GM21526 (cell line): ENCODE data around the gene CLRN2.
"Not testable (repeated sequence)": the region's sequence is repeated elsewhere in the genome, so short reads cannot be mapped to it uniquely, and the experiment has no call there.

Experiments used
- ATAC-seq: cut with Tn5 transposase; IDR thresholded peaks from one replicate; pipeline ENCODE4 v1.9.1; 2021; ENCODE audit warnings: moderate library complexity; ENCODE audit not compliant: unreplicated experiment, low FRiP score

Gene CLRN2

DNA sequence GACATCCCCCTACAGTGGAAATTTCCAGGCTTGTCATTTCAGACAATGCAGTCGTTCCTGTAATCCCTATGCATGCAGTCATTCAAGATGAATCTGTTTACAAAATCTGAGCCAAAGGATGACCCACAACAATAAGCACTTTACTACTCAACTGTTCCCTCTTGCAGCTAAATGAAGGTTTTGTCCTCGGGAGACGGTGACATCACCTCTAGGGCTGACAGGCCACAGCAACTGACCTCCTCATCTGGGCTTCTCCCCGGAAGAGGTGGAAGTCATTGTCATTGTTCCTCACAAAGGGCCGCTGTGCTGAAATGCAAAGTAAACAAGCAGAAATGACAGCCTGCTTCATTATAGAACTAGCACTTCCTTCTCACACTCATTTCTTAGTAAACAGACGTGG, 29.2 kb downstream of the CLRN2 start:
- ATAC-seq, result no peak

DNA sequence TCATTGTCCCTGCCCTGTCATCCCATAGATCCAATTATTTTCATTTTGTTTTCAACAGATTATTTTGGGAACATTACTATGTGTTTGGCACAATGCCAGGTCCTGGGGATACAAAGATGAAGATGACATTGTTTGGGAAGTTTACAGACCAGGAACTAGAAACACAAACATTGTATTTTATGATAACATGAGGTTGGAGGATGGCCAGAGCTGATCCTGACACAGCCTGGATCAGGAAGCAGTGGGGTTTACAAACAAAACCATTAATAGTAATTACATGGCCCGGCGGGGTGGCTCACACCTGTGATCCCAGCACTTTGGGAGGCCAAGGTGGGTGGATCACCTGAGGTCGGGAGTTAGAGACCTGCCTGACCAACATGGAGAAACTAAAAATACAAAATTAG, 29.9 kb downstream of the CLRN2 start:
- no peak for ATAC-seq

DNA sequence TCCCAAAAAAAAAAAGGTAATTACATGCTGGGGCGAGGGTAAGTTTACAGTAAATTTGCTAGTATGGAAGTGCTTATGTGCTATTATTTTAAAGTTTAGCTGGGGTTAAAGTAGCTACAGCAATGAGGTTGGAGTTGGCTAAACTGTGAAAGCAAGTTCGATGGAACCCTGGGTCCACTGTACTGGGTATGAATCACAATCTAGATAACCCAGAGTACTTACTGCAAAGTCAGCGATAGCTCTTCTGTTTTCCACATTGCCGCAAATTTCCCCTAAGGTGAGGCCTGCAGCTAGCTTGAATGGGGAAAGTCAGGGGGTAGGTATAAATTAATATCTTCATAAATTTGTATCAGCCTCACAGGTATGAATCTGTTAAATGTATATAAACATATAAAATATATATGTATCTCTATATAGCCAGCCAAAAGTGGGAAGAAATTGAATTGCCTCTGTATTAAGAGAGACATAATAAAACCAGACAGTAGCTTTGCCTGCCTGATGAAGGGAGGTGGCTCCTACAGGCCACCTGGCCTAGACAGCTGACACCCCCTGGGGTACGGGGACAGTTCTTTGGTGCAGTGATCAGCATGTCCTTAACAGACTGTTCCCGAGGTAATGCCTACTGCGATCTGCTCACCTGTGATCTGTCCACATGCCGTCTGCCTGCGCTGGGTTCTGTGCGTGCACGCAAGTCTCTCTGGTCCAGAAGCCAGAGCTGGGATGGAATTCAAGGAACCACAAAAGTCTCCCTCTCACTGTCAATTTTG, 30.6 kb downstream of the CLRN2 start:
- no peak for ATAC-seq

DNA sequence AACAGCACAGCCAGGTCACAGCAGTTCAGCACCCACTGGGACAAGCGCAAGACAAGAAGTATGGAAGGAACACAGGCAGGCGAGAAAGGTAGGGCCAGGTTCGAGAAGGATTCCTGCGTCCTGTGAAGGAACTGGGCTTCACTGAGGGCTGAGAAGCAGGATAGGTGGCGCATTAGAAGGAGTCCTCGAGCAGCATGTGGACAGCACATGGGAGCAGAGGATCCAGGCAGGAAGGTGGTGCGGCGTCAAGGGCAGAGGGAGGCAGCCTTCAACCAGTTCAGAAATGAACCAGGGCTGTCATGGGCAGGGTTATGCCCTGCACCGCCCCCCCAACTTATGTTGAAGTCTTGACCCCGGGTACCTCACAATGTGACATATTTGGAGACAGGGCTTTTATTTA, 31.3 kb downstream of the CLRN2 start:
- ATAC-seq, result no peak

DNA sequence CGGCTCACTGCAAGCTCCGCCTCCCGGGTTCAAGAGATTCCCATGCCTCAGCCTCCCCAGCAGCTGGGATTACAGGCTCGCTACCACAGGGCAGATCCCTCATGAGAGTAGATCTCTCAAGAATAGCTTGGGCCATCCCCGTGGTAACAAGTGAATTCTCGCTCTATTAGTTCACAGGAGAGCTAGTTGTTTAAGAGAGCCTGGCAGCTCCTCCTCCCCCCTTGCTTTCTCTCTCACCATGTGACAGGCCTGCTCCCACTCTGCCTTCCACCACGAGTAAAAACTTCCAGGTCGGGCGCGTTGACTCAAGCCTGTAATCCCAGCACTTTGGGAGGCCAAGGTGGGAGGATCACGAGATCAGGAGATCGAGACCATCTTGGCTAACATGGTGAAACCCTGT, 31.7 kb downstream of the CLRN2 start:
- ATAC-seq, result no peak

DNA sequence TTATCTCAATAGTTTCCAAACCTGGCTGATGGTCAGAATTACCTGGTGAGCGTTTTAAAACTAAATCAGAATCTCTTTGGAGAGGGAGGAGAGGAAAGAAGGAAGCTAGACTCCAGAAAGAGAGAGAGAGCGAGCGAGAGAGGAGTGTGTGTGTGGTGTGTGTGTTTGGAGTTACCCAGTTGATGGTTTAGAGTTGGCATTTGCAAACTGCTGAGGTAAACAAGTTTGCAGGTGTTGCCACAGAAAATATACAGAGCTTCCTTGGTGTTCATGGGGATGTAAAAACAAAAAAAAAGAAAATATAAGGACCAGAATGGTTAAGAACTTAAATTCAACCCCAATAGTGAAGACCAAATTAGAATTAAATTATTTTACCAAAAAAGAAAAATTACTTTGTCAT, 35.6 kb downstream of the CLRN2 start:
- ATAC-seq, result no peak

DNA sequence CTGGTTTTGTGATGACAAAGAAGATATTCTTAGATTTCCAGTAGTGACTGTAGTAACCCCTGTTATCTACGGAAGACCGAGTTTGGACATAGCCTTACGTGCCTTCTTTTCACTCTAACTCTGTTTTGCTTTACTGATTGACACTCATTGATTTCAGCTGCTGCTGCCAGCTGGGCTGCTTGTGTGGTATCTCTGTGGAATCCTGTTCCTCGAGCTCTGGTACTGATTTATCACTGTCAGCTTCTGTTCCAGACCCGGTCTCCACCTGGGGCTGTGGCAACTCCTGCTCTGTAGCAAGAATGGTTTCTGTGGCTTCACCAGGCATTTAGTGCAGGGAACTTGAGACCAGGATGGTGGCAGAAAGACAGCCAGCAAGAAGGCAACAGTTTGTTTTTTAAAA, 37.5 kb downstream of the CLRN2 start:
- ATAC-seq, result no peak

DNA sequence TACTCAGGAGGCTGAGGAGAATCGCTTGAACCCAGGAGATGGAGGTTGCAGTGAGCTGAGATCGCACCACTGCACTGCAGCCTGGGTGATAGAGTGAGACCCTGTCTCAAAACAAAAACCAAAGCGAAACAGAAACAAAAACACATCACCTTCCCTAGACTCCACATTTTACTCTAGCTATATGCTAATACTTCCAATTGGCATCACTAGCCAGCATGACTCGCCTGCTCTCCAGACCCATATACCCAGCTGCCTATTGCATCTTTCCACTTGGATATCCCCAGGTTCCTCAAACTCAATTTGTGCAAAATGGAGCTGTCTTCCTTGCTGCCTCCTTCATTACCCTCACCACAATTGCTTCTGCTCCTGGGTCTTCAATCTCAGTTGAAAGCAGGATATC, 39.6 kb downstream of the CLRN2 start:
- no peak for ATAC-seq

DNA sequence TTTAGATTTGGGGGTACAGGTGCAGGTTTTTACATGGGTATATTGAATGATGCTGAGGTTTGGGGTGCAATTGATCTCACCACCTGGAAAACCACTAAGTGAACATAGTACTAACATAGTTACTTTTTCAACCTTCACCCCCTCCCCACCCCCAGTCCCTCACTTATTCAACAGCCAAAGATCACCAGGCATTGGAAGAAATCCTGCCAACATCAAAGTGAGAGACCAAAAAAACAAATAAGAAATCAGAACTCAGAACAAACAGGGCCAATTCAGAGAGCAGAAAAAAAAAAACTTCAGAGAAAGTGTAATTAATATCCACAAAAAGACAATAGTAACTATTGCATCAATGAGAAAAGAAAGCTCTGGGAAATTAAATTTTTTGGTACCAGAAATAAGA, 41.5 kb downstream of the CLRN2 start:
- no peak for ATAC-seq

DNA sequence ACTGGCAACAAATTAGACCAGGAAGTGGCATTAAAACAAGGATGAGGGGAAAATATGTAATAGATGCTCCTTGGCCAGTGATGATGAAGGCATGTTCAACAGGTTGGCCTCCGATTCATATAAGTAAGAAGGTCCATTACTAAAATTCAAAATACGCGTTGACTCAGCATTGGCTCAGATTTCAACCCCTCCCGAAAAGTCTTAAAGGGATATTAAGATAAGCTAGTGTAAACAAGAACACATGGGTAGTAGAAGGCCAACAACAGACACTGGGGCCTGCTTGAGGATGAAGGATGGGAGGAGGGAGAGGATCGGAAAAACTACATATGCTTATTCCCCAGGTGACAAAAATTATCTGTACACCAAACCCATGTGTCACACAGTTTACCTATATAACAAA, 42.9 kb downstream of the CLRN2 start:
- no peak for ATAC-seq

DNA sequence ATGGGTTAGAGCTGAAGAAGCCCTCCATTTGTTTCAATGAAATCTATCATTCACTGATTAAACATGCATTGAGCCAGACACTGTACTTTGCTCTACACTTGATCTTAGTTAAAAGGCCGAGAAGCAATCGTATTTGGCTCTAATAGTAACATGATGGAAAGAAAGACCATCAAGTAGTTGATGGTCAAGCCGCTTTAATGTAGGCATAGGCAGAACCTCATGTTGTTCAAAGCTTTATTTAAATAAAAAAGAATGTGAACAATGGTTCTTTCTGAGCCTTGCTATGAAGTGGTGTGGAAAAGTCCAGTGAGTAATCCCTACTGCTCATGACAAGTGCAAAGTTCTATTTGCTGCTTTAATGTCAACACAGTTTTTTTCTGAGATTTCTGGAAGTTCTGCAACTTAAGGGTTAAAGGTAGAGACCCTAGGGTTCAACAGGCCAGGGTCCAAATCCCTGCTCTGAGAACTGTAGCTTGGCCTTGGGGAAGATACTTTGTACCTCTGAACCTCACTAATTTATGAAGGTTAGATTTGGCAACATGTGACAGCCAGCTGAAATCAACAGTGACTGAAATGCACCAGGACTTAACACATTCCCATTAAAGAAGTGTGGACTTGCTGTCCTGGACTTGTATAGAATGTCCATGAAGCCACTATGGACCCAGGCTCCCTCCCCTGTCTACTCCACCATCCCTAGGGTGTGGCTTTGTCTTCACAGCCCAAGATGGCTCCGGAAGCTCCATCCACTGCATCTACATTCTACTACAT, 44.2 kb downstream of the CLRN2 start:
- ATAC-seq, result no peak

DNA sequence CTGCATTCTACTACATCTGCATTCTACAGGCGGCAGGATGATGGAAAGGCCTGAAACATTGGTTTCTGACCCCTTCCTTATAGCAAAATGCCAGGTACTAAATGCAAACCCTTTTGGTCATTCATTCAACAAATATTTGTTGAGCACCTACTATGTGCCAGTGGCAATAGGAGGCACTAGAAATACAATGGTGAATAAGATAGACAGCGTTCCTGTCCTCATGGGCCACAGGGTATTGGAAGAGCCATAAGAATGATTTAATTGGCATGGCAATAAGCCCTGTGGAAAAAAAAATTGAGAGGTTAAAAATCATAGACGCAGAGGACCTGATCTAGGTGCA, 44.7 kb downstream of the CLRN2 start:
- no peak for ATAC-seq

DNA sequence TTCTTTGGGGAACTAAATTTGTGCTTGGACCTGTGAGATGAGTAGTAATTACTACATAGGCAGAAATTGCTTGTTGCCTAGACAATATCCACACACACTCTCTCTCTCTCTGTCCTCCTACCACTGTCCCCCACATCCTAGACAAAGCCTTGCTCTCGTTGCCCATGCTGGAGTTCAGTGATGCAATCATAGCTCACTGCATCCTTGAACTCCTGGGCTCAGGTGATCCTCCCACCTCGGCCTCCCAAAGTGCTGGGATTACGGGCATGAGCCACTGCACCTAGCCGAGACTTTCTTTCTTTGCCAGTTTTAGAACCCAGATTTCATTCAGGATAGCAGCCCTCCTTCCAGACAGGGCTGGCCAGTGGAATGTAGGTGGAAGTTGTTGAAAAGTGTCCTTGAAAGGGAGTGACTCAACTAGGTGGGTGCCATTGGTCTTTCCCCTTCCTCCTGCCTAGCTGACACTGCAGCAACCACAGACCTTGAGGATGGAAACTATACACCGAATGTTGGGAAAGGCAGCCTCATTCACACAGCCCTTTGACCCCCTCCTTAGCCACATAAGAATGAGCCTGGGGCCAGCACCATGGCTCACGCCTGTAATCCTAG, 45.2 kb downstream of the CLRN2 start:
- no peak for ATAC-seq

DNA sequence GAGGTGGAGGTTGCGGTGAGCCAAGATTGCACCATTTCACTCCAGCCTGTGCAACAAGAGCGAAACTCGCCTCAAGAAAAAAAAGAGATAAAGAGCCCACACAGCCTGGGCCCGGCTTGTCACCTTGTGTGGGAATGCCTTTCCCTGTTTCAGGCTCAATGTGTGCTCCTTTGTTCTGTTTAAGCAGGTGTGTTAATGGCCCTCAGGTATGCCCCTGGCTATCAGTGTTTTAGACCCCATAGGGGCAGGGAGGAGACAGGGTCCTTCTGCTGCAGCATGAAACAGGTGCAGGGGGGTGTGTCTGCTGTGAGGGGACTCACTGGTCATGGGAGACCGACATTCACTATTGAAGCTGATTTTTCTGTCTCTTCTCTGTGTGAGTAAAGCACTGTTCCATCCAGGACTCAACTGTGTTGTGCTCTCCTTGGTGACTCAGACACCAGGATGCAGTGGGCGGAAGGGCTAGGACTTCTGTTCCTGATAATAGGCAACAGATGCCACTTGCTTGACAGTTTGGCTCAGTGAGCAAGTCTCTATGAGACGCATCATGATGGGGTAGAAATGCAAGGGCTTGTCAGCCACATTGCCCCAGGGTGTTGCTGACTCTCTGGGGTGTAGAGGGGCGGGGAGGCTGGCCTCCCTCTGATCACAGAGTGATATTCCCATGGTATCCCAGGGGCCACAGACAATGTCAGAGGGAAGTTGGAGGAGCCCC, 46.4 kb downstream of the CLRN2 start:
- ATAC-seq, result no peak

DNA sequence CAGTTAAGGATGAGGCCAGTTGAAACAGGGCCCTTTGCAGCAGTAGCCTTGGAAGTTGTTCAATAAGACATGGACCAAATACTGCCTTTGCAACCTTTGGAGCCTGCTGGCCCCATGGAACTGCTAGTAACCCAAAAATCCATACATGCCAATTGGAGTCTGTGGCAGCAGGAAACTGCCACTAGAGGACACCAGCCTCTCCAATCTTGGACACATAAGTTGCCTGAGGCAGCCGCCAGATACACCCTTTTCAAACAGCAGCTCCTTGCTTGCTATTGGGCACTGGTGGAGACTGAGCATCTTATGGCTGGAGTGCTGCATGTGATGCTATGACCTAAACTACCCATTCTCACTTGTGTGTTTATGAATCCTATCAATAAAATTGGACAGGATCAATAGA, 47.2 kb downstream of the CLRN2 start:
- ATAC-seq, result no peak

DNA sequence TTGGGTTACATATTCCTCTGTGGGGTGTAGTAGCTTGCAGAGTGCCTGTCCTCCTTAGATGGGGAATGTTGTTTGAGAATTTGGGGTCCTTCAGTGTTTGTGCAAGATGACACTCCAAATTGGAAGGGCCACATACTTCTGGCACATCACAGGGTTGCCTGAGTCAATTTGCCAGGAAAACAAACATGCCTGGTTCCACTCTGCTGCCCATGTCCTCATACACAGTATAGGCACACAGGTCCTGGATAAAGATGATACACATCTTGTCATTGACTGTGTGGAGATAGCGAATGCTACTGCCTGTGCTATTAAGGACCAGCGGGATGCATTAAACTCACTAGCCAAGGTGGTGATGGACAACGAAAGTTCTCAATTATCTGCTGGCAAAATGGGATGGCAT, 50.9 kb downstream of the CLRN2 start:
- no peak for ATAC-seq

DNA sequence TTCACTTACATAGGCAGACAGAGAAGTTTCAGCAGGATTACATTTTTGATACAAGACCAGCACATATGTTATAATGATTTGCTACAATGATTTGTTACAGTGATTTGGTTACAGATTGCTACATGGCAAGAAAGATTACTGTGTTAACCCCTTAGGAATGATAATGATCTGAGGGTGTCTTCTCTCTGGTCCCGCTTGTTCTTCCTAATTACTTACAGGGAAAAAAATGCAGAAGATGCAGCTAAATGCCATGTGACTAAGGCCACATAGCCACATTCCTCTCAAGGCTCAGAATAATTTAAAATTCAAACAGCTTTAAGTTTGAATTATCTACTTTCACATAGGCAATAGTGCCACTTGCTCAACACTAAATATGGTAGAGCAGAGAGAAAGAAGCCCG, 52.3 kb downstream of the CLRN2 start:
- no peak for ATAC-seq

DNA sequence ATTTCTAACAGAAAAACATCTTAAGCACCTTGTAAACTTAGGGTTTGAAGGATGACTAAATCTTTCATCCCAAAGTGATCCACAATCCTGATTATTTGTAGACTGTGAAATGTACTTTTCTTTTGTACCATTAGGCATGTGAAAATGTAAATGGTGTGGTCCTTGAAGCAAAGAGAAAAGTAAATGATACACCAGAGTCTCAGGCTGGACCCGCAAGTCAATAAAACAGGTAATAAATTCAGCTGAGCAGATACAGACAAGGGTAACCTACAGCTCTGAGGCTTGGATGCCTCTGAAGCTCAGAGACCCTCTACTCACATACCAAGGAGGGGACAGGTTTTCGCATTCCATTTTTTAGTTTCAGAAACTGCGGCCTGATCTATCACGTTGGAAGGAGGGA, 59.2 kb downstream of the CLRN2 start:
- no peak for ATAC-seq

DNA sequence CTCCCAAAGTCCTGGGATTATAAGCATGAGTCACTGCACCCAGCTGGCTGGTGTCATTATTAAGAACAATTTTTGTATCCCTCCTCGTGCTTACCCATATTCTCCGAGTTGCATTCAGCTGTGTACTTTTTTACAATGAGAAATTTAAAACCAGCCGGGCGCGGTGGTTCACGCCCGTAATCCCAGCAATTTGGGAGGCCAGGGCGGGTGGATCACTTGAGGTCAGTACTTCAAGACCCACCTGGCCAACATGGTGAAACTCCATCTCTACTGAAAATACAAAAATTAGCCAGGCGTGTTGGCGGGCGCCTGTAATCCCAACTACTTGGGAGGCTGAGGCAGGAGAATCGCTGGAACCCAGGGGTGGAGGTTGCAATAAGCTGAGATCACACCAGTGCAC, 60.2 kb downstream of the CLRN2 start:
- not testable (repeated sequence) for ATAC-seq
